ENCODE data around the gene MLANA. TPM values are rescaled to one million over a fixed set of nuclear protein-coding genes. Genes with fewer than 3 reads are reported as not detected.

MLANA gene
- total and polyA plus RNA-seq, 10 of the 15 experiments (the other 5 are each of a cell fraction or from before 2014, with no cell fraction given): 0.11 to 0.26 (median 0.13) TPM; not detected in 6

DNA sequence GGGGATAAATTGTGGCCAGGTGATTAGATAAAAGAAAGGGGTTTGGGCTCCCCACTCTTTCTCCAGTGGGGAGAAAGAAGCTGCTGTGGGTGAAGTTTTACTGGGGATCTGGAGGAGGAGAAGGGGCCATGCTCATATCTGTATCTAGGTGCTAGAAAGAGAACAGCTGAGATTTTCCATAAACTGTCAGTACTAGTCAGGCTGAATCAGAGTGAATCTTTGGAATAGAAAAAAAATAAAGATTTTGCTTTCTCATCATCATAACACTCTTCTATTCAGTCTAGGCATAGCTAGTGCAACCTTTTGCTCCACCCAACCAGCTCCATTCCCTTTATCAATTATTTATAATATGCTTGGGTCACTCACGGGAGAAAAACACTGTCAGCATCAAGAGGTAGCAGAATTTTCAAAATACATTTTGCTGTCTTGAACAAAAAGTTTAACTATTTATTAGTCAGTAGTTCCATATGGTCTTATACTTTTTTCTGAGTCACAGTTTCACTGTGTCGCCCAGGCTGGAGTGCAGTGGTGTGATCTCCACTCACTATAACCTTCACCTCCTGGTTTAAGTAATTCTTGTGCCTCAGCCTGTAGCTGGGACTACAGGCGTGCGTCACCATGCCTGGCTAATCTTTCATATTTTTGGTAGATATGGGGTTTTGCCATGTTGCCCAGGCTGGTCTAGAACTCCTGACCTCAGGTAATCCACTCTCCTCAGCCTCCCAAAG, 36.5 kb upstream of the MLANA start:
- Histone ChIP-seq H3K27ac (ENCODE audit: control insufficient read depth, insufficient read depth) (no peak overlapping the region), H3K36me3 (ENCODE audit: control insufficient read depth in 2 of 2, insufficient read depth in 2 of 2, low read length in 1 of 2) (no peaks in the 10 kb centered on the region), H3K79me2 (ENCODE audit: control insufficient read depth, insufficient read depth, low read length) (no peaks in the 10 kb centered on the region), H3K4me3 (no peak overlapping the region), H3K9ac (ENCODE audit: control insufficient read depth, insufficient read depth, low read length) (no peak overlapping the region), H3K9me3 (replicated peaks; ENCODE audit: control insufficient read depth, insufficient read depth, low read length) (no peaks in the 10 kb centered on the region; the same call in 2 of the 3 replicates), H2AFZ (ENCODE audit: control insufficient read depth, low read depth, low read length) (no peak overlapping the region), H4K20me1 (ENCODE audit: control insufficient read depth, insufficient read depth) (no peaks in the 10 kb centered on the region), H3K27me3 (replicated peaks in 1 of 2; ENCODE audit: control insufficient read depth in 2 of 2, insufficient read depth in 2 of 2, low read length in 1 of 2) (no peaks in the 10 kb centered on the region), H3K4me2 (ENCODE audit: control insufficient read depth, insufficient read depth) (no peak overlapping the region), H3K4me1 (ENCODE audit: control insufficient read depth, insufficient read depth, low read length) (peaks cover 37% of the 10 kb centered on the region)
- TF ChIP-seq TCF3 (IDR thresholded peaks at IDR 0.05; ENCODE audit: borderline replicate concordance, insufficient read depth, low read depth, low read length) (no peak), HCFC1 (IDR thresholded peaks at IDR 0.05; ENCODE audit: low read length) (no peak), RCOR1 (conservative IDR thresholded peaks at IDR 0.05; ENCODE audit: low read depth, low read length) (no peak), MTA2 (IDR thresholded peaks at IDR 0.05; ENCODE audit: low read depth) (no peak), NFYA (IDR thresholded peaks at IDR 0.05; ENCODE audit: borderline replicate concordance, low read depth, low read length) (no peak), ZNF207 (IDR thresholded peaks at IDR 0.05; ENCODE audit: borderline replicate concordance) (no peak), RBBP5 (conservative IDR thresholded peaks at IDR 0.05) (no peak), POLR2A (IDR thresholded peaks at IDR 0.05; ENCODE audit: low read depth, low read length) (no peak), PAX8 (IDR thresholded peaks at IDR 0.05) (no peak), KLF5 (IDR thresholded peaks at IDR 0.05; ENCODE audit: partially characterized antibody) (no peak), SREBF1 (IDR thresholded peaks at IDR 0.05; ENCODE audit: low read length) (no peak), PAX5 (IDR thresholded peaks at IDR 0.05; ENCODE audit: borderline replicate concordance, low read depth, low read length) (no peak), ZNF687 (IDR thresholded peaks at IDR 0.05) (no peak)
- DNase-seq (ENCODE audit: low read depth, low spot score) (no peak), ATAC-seq (no peak), FAIRE-seq (no peak)
- ChIA-PET CTCF (interaction anchor here (0.7 to 4.3 kb wide), 11 partner anchors 9 to 200 kb away, joined by 3 to 23 read pairs (median 5); partner anchors contain the start of gene ERMP1), POLR2A (interaction anchor here (1.2 to 10.5 kb wide), 3 partner anchors 22 to 195 kb away, joined by 3 to 142 read pairs (median 3); partner anchors contain the start of gene ERMP1), SMC1A (ENCODE audit: uncharacterized antibody, unreplicated experiment) (interaction anchor here (0.7 to 4.4 kb wide), 12 partner anchors 10 to 254 kb away, joined by 3 to 58 read pairs (median 4); partner anchors contain the start of gene ERMP1), RAD21 (ENCODE audit: unreplicated experiment) (interaction anchor here (0.8 to 5.5 kb wide), 9 partner anchors 10 to 67 kb away, joined by 3 to 59 read pairs (median 4); partner anchors contain the start of gene ERMP1)
- intact Hi-C loops (cut with micrococcal nuclease; ENCODE audit: unreplicated experiment): no loop called here
- WGBS (ENCODE audit: insufficient coverage, insufficient replicate concordance, low lambda C conversion rate, missing lambda C conversion rate): 62% methylated on average over 4 of the region's 4 CpGs
- BruUV-seq (replicated peaks): no TSS peak
- in situ Hi-C loops (cut with MboI): no loop called here
